SU-DHL-6 (cell line): ENCODE data around the gene LHFPL6.

Source experiments
- CTCF ChIP-seq: fragments of 200-600 bp; sonication (generic); IDR thresholded peaks from one replicate; pipeline ENCODE4 v1.5.1; 2017; ENCODE audit warnings: antibody characterized with exemption, mild to moderate bottlenecking, low read length, moderate library complexity; ENCODE audit not compliant: insufficient read depth, poor library complexity, severe bottlenecking
- EZH2phosphoT487 ChIP-seq: fragments of 200-600 bp; sonication (generic), shearing (Covaris generic); conservative IDR thresholded peaks from 2 replicates; pipeline ENCODE4 v1.6.1; 2018; ENCODE audit warnings: mild to moderate bottlenecking, antibody characterized with exemption, low read length, moderate library complexity, mixed read lengths

GRCh38 chr13:39405596-39406205, 197.3 kb downstream of the LHFPL6 start:
- TF ChIP-seq CTCF (no peak), EZH2phosphoT487 (no peak)
